HFFc6 (cell line): ENCODE measurements around the gene ACACB. TPM values are rescaled to one million over a fixed set of nuclear protein-coding genes. Genes with fewer than 3 reads are reported as not detected.

Source experiments
- DNase-seq: peaks from one replicate; pipeline ENCODE4 v3.0.0-alpha.2; 2018
- H3K27ac Mint-ChIP-seq: 2 replicates; pipeline ENCODE4 v1.8.0; 2020; ENCODE audit warnings: mild to moderate bottlenecking, mixed read lengths
- H3K27me3 Mint-ChIP-seq: 2 replicates; pipeline ENCODE4 v1.8.0; 2021; ENCODE audit warnings: mild to moderate bottlenecking, moderate library complexity, mixed read lengths; ENCODE audit not compliant: insufficient read depth
- H3K36me3 Mint-ChIP-seq: 2 replicates; pipeline ENCODE4 v1.8.0; 2021; ENCODE audit warnings: low read depth, mixed read lengths
- H3K4me1 Mint-ChIP-seq: 2 replicates; pipeline ENCODE4 v1.8.0; 2020; ENCODE audit warnings: low read depth, mixed read lengths
- H3K4me3 Mint-ChIP-seq: 2 replicates; pipeline ENCODE4 v1.8.0; 2020; ENCODE audit warnings: mild to moderate bottlenecking, moderate library complexity, mixed read lengths
- H3K9me3 Mint-ChIP-seq: 2 replicates; pipeline ENCODE4 v1.8.0; 2020; ENCODE audit warnings: mild to moderate bottlenecking, mixed read lengths
- CTCF ChIP-seq: fragments of 200-600 bp; sonication (generic); IDR thresholded peaks from 2 replicates; pipeline ENCODE4 v1.5.0; 2021; ENCODE audit warnings: antibody characterized with exemption, mild to moderate bottlenecking
- total RNA-seq, 6 experiments: library from RNA; stranded (reverse); fragmentation: NEBNext Ultra II Directional; extraction: Animal tissue kit (Norgen Biotek cat#: 25700); gene quantifications; 2 replicates in 1 of 6; 3 replicates in 5 of 6; pipeline ENCODE4 v1.2.3, GENCODE V29; 2021

Gene ACACB
- total RNA-seq, 6 experiments from 2014 or later: 1.0 to 2.1 (median 1.3) TPM

GRCh38 chr12:109196332-109196731, 79.9 kb downstream of the ACACB start:
- H3K9me3 Mint-ChIP-seq: peaks cover 4% of the 10 kb centered on the region; the same call in 1 of the 2 replicates

GRCh38 chr12:109197327-109197726, 80.9 kb downstream of the ACACB start:
- Mint-ChIP-seq H3K4me1 (peaks cover 4% of the 10 kb centered on the region; the same call in 1 of the 2 replicates), H3K4me3 (no peak overlapping the region), H3K27me3 (no peaks in the 10 kb centered on the region; the same call in none of the 2 replicates), H3K36me3 (no peaks in the 10 kb centered on the region), H3K27ac (no peak overlapping the region), H3K9me3 (peaks cover 8% of the 10 kb centered on the region; the same call in 1 of the 2 replicates)
- TF ChIP-seq CTCF: no peak
- DNase-seq: no peak

More at GRCh38 chr12:109196332-109196731, 79.9 kb downstream of the ACACB start:
- no peaks in the 10 kb centered on the region for H3K36me3 Mint-ChIP-seq
- no peak for TF ChIP-seq CTCF
- no peak overlapping the region for H3K27ac Mint-ChIP-seq
- no peak for DNase-seq
- peaks cover 10% of the 10 kb centered on the region; the same call in 1 of the 2 replicates for H3K4me1 Mint-ChIP-seq
- H3K4me3 Mint-ChIP-seq: no peak overlapping the region
- no peaks in the 10 kb centered on the region; the same call in 1 of the 2 replicates for H3K27me3 Mint-ChIP-seq

- H3K4me1 Mint-ChIP-seq: no peaks in the 10 kb centered on the region
- peaks cover 8% of the 10 kb centered on the region; the same call in 1 of the 2 replicates for H3K9me3 Mint-ChIP-seq
- no peaks in the 10 kb centered on the region; the same call in none of the 2 replicates for H3K27me3 Mint-ChIP-seq
- no peak overlapping the region for H3K27ac Mint-ChIP-seq
- no peak for DNase-seq
- H3K36me3 Mint-ChIP-seq: no peaks in the 10 kb centered on the region; the same call in 1 of the 2 replicates
- H3K4me3 Mint-ChIP-seq: no peak overlapping the region
- no peak for TF ChIP-seq CTCF
Measured at GRCh38 chr12:109199324-109199723, 82.9 kb downstream of the ACACB start.

- Mint-ChIP-seq H3K36me3 (no peaks in the 10 kb centered on the region; the same call in 1 of the 2 replicates), H3K4me1 (no peaks in the 10 kb centered on the region), H3K4me3 (no peak overlapping the region), H3K27me3 (no peaks in the 10 kb centered on the region; the same call in none of the 2 replicates), H3K27ac (no peak overlapping the region), H3K9me3 (peaks cover 8% of the 10 kb centered on the region; the same call in 1 of the 2 replicates)
- DNase-seq: no peak
- TF ChIP-seq CTCF: no peak
Measured at GRCh38 chr12:109200825-109201495, 84.6 kb downstream of the ACACB start.

GRCh38 chr12:109201496-109201885, 85.1 kb downstream of the ACACB start:
- no peaks in the 10 kb centered on the region; the same call in 1 of the 2 replicates for H3K27me3 Mint-ChIP-seq
- peaks cover 2% of the 10 kb centered on the region; the same call in 1 of the 2 replicates for H3K36me3 Mint-ChIP-seq
- DNase-seq: no peak

More at GRCh38 chr12:109201496-109201885, 85.1 kb downstream of the ACACB start:
- Mint-ChIP-seq H3K4me1 (no peaks in the 10 kb centered on the region), H3K9me3 (peaks cover 9% of the 10 kb centered on the region; the same call in 1 of the 2 replicates), H3K4me3 (no peak overlapping the region), H3K27ac (no peak overlapping the region)
- TF ChIP-seq CTCF: no peak
